NOMO-1 treated with dmso at 0.1 percent for 144 hours (cell line): Measurements from ENCODE around the gene EPHA1.

Source experiments
- DNase-seq: peaks from one replicate; lab custom pipeline; 2025; ENCODE audit not compliant: unreplicated experiment; lab: John Stamatoyannopoulos, UW

The EPHA1 gene

GRCh38 chr7:143408686-143409561, at the start of gene EPHA1:
Gene EPHA1 (minus strand): TSS chr7:143408856. CDS start chr7:143408805, 51 bp downstream.
- DNase-seq: no peak

GRCh38 chr7:143458263-143458662, 49.6 kb upstream of the EPHA1 start:
- no peak for DNase-seq

- no peak for DNase-seq
Observed at GRCh38 chr7:143456992-143457793, 48.5 kb upstream of the EPHA1 start.

GRCh38 chr7:143455942-143456341, 47.3 kb upstream of the EPHA1 start:
- no peak for DNase-seq

- no peak for DNase-seq
Observed at GRCh38 chr7:143455491-143455890, 46.8 kb upstream of the EPHA1 start.

- DNase-seq: no peak
Observed at GRCh38 chr7:143454091-143454680, 45.5 kb upstream of the EPHA1 start.

- DNase-seq: no peak
Observed at GRCh38 chr7:143452495-143452894, 43.8 kb upstream of the EPHA1 start.

- DNase-seq: no peak
Observed at GRCh38 chr7:143451746-143452145, 43.1 kb upstream of the EPHA1 start.

- DNase-seq: no peak
Observed at GRCh38 chr7:143451122-143451521, 42.5 kb upstream of the EPHA1 start.

- no peak for DNase-seq
Observed at GRCh38 chr7:143449793-143450192, 41.1 kb upstream of the EPHA1 start.

GRCh38 chr7:143448429-143448828, 39.8 kb upstream of the EPHA1 start:
- no peak for DNase-seq

GRCh38 chr7:143447466-143447865, 38.8 kb upstream of the EPHA1 start:
- no peak for DNase-seq

- no peak for DNase-seq
Observed at GRCh38 chr7:143444785-143445184, 36.1 kb upstream of the EPHA1 start.

- DNase-seq: no peak
Observed at GRCh38 chr7:143444063-143444782, 35.6 kb upstream of the EPHA1 start.

- no peak for DNase-seq
Observed at GRCh38 chr7:143443153-143443552, 34.5 kb upstream of the EPHA1 start, which contains the start of gene TAS2R60. Gene TAS2R60 (plus strand): TSS chr7:143443453. CDS start chr7:143443453, 0 bp downstream.

GRCh38 chr7:143439866-143440265, 31.2 kb upstream of the EPHA1 start:
- DNase-seq: no peak

- no peak for DNase-seq
Observed at GRCh38 chr7:143437578-143437977, 28.9 kb upstream of the EPHA1 start.

GRCh38 chr7:143436325-143436946, 27.8 kb upstream of the EPHA1 start:
- DNase-seq: no peak

- DNase-seq: no peak
Observed at GRCh38 chr7:143435266-143435665, 26.6 kb upstream of the EPHA1 start.

GRCh38 chr7:143434660-143435059, 26.0 kb upstream of the EPHA1 start:
- DNase-seq: no peak
